ENCODE data around the gene FAAH.

Gene FAAH

DNA sequence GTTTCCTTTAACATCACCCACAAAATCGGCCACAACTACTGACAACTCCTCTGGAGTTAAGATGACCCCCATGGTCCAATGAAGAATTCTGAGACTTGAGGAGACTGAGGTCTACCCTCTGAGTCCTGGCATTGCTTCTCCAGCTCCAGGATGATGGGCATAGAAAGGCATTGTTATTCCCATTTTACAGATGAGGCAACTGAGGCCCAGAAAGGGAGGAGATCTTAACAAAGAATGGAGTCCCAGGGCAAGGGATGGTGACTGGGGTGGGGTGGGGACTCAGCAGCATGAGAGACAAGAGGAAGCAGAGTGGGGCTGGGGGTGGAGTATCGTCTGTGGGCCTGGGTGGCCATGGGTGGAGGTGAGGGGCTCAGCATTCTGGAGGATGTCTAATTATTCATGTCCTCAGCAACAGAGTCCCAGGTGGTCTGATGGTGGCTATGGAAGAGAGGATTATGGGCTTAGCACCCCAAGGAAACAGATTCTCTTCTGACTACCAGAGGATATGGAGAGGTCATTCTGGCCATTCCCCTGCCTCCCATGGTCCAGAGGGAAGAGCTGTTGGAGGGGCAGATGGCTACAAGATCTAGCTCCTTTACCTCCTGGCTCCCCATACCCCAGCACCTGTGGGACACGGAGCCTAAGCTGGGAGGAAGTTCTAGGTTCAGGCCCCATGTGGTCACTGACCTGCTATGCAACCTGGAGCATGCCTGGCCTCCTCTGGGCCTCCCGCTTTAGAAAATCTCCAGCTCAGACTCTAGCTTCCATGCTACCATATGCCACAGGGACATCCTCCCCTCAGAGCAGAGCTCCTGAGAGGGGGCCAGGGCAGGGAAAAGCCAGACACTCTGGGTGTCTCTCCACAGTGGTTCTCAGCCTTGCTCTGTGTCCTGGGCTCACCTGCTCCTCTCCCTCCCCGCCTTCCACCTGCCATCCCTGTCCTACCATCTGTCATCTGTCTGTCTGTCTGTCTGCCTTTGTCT is 58.1 kb downstream of the FAAH start:
- no peak for DNase-seq

- no peak for DNase-seq
Observed at GRCh38 chr1:46452931-46453325, 58.8 kb downstream of the FAAH start.

- DNase-seq, result no peak
Observed at GRCh38 chr1:46453449-46453848, 59.3 kb downstream of the FAAH start.

DNA sequence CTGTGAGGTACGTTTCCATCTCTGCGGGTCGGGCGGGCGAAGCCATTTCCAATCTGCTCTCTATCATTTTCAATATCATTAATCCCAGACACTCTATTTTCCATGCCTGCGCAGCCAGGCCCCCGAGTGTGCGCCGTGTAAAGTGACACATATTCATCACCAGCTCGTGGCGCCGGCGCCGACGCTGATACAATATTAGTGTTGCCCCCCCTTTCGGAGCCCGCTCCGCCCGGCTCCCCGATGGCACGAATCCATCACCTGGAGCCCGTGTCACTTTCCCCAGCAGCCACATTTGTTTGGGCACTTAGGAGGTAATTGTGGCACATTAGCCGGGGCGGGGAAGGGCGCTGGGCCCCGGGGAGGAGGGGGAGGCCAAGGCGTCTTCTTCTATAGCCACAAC is 61.8 kb downstream of the FAAH start:
- no peak for DNase-seq

DNA sequence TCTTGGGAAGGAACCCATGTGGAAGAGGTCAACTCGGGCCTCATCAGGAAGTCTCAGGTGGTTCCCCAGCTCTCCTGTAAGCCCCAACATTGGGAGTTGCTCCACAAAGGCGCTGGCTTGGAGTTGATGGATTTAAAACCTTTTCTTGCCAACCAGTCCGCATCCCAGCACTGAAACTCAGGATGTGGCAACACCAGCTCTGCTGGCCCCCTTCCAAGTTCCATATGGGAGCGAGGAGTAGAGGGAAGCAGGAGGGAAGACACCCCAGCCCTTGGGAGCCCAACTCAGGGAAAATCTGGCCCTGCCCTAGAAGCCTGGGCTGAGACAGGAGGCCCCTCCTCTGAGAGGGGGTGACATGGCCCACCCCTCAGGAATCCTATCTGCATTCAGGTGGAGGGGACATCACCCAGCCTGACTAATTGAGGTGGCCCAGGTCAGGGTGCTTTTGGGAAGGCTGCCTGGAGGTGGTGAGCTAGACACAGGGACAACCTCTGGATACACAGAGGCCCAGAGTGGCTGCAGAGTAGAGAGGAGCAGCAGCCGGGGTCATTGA is 62.4 kb downstream of the FAAH start:
- DNase-seq, result no peak

DNA sequence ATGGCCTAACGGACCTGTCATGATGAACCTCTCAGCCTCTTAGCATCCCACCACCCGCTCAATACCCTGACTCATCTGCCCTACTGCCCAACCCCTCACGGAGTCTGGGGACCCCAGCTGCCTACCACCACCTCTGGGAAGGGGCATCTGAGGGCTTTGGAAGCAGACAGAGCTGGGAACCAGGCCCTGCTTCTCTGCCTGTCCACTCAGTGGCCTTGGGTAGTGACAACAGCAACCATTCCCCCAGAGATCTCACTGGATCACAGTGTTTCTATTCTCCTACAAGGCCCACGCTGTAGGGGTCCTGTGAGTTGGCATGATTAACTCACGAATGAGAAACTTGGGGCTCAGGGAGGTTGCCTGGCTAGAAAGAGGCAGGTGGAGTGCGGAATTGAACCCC is 63.1 kb downstream of the FAAH start:
- no peak for DNase-seq

DNA sequence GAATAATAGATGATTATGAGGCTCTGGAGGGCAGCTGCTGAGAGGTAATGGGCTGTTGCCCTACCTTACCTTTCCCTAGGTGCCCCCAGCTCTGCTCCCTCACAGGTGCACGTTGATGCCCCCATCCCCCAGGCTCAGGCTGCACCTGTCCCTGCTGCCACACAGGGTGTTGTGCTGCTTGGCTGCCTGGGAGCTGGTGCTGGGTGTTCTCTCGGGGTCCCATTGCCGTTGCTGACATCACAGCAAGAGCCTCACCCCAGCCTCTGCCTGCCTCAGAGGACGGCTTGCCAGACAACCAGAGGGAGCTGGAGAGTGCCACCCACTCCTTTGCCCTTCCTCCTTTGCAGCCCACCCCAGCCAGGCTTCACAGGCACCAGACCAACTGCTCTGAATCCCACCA is 64.1 kb downstream of the FAAH start:
- DNase-seq, result no peak

- DNase-seq, result no peak
Observed at GRCh38 chr1:46458846-46459245, 64.7 kb downstream of the FAAH start.

DNA sequence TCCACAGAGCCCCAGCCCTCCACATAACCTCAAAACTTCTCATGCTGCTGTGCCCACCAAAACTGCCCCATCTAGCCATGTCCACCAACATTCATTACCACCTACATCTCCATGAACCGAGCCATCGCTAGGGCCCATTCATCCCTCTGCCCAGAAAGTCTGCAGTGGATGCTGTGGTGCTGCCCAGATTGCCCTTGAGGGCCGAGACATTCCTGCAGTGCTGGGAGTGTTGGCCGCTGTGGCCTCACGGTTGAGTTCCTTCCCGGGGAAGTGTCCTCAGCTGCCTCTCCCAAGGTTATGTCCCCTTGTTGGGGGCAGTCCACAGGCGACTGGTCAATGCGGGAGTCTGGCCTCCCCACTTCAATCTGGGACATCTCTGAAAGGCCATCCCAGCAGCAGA is 65.2 kb downstream of the FAAH start:
- DNase-seq, result no peak

DNA sequence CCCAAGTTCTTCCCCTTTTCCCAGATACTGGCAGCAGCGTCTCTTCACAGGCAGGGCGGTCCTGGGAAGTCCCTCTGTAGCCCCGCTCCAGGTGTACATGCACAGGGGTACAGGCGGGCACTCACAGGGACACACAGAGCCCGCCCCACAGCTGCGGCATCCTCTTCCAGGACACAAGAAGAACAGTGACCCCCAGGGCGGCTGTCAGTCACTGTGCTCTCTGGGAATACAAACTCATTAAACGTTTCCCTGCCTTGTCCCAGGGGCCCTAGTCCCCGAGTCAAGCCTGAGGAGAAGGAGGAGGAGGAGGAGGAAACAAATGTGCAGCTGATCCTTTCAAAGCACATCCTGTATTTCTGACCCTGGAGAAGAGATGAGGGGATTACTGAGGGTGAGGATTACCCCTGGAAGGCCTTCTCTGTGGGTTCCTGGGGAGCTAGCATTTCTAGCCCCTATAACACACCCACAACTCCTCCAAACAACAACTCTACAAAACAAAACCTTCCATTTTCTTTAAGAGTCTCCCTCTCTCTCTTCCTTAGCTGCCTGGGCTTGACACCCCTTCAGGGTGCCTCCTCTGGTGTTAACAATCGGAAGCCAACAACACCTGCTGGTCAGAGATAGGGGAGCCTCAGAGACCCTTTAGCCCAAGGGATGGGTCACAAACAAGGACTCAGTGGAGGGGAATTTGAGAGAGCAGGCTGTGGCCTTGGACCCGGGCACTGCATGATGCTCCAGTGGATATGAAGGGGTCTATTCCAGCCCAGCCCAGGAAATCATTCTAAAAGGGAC is 67.1 kb downstream of the FAAH start:
- DNase-seq, result no peak

DNA sequence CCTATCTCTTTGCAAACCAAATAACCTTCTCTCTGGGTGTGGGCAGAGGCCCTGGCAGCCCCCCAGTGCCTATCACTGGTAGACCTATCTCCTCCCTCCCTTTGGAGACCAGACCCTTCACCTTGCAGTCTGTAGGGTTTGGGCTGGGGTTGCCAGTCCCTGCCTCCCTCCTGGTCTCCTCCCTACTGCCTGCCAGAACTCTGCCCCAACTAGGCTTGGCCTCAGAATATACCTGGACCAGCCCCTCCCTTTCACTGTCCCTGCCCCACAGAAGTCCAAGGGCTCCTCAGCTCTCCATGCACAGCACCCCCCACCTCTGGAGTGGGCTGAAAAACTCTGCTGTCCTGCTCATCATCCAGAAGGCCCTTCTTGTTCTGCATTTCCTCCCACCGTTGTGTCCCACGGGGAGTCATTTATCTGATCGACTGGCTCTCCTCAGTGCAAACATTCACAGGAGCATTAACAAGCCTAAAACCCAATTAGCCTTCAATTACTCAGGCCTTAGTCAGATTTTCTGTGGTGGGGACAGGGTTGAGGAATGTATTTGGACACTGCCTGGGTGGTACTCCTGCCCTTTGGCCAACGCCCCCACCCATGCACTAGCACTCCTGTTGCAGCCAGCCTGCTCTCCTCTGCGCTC is 67.8 kb downstream of the FAAH start:
- no peak for DNase-seq
